NCI-H1092 (cell line): ENCODE data around the gene MYO1D.
A peak's percentile ranks its signal among the peaks of the same experiment; 100 is the strongest.

Experiments
- DNase-seq: peaks from one replicate; lab custom pipeline; 2025; lab: John Stamatoyannopoulos, UW

The MYO1D gene

GRCh38 chr17:32504166-32504990 is 372.5 kb downstream of the MYO1D start:
- no peak for DNase-seq

- DNase-seq: no peak
Observed at GRCh38 chr17:32503251-32504165, 373.4 kb downstream of the MYO1D start.

- DNase-seq: no peak
Observed at GRCh38 chr17:32502710-32503109, 374.2 kb downstream of the MYO1D start.

- DNase-seq: no peak
Observed at GRCh38 chr17:32502013-32502412, 374.9 kb downstream of the MYO1D start.

GRCh38 chr17:32498391-32498790 is 378.5 kb downstream of the MYO1D start:
- DNase-seq: peak; percentile 22

- no peak for DNase-seq
Observed at GRCh38 chr17:32497431-32498205, 379.3 kb downstream of the MYO1D start.

- DNase-seq: no peak
Observed at GRCh38 chr17:32496395-32497073, 380.4 kb downstream of the MYO1D start.

GRCh38 chr17:32495359-32496231 is 381.3 kb downstream of the MYO1D start:
- DNase-seq: no peak

GRCh38 chr17:32494621-32495358 is 382.1 kb downstream of the MYO1D start:
- DNase-seq: peak; percentile 79

- DNase-seq: no peak
Observed at GRCh38 chr17:32493976-32494513, 382.9 kb downstream of the MYO1D start.

GRCh38 chr17:32493571-32493970 is 383.4 kb downstream of the MYO1D start:
- DNase-seq: no peak

GRCh38 chr17:32492648-32493289 is 384.2 kb downstream of the MYO1D start:
- no peak for DNase-seq

GRCh38 chr17:32492264-32492589 is 384.7 kb downstream of the MYO1D start:
- DNase-seq: no peak

- no peak for DNase-seq
Observed at GRCh38 chr17:32491371-32492263, 385.3 kb downstream of the MYO1D start.

- DNase-seq: peak; percentile 55
Observed at GRCh38 chr17:32490101-32490482, 386.8 kb downstream of the MYO1D start.

- no peak for DNase-seq
Observed at GRCh38 chr17:32489320-32490100, 387.4 kb downstream of the MYO1D start.

GRCh38 chr17:32488604-32489180 is 388.2 kb downstream of the MYO1D start:
- DNase-seq: no peak
